Measurements from ENCODE around the gene GBA3.

Gene GBA3

GRCh38 chr4:22692736-22693135 is at the start of gene GBA3:
GBA3 (plus strand) TSS chr4:22692937.
- DNase-seq = no peak

- no peak for DNase-seq
These were observed 48.8 kb upstream of the GBA3 start for GRCh38 chr4:22643952-22644351.

- no peak for DNase-seq
These were observed 47.1 kb upstream of the GBA3 start for GRCh38 chr4:22645481-22646182.

- no peak for DNase-seq
These were observed 43.7 kb upstream of the GBA3 start for GRCh38 chr4:22648996-22649395.

GRCh38 chr4:22650771-22651170 is 42.0 kb upstream of the GBA3 start:
- DNase-seq = no peak

- DNase-seq = no peak
These were observed 39.0 kb upstream of the GBA3 start for GRCh38 chr4:22653752-22654151.

GRCh38 chr4:22661443-22661842 is 31.3 kb upstream of the GBA3 start:
- DNase-seq = no peak

GRCh38 chr4:22667332-22667940 is 25.3 kb upstream of the GBA3 start:
- DNase-seq = no peak

- DNase-seq = no peak
These were observed 24.4 kb upstream of the GBA3 start for GRCh38 chr4:22668301-22668700.

GRCh38 chr4:22668702-22669101 is 24.0 kb upstream of the GBA3 start:
- DNase-seq = no peak

- DNase-seq = no peak
These were observed 21.8 kb upstream of the GBA3 start for GRCh38 chr4:22670956-22671355.

GRCh38 chr4:22672519-22672918 is 20.2 kb upstream of the GBA3 start:
- DNase-seq = no peak

- DNase-seq = no peak
These were observed 19.8 kb upstream of the GBA3 start for GRCh38 chr4:22672944-22673343.

- no peak for DNase-seq
These were observed 18.0 kb upstream of the GBA3 start for GRCh38 chr4:22674700-22675099.

GRCh38 chr4:22676063-22676462 is 16.7 kb upstream of the GBA3 start:
- DNase-seq = no peak

GRCh38 chr4:22677780-22678179 is 15.0 kb upstream of the GBA3 start:
- no peak for DNase-seq

GRCh38 chr4:22678940-22679854 is 13.5 kb upstream of the GBA3 start:
- no peak for DNase-seq

GRCh38 chr4:22680065-22680642 is 12.6 kb upstream of the GBA3 start:
- DNase-seq = no peak

- DNase-seq = no peak
These were observed 9.0 kb upstream of the GBA3 start for GRCh38 chr4:22683726-22684125.

- DNase-seq = no peak
These were observed 6.6 kb upstream of the GBA3 start for GRCh38 chr4:22686141-22686540.

GRCh38 chr4:22688236-22688635 is 4.5 kb upstream of the GBA3 start:
- DNase-seq = no peak

GRCh38 chr4:22689428-22689827 is 3.3 kb upstream of the GBA3 start:
- no peak for DNase-seq

- DNase-seq = no peak
These were observed 2.3 kb downstream of the GBA3 start for GRCh38 chr4:22695029-22695428.

GRCh38 chr4:22695917-22696316 is 3.2 kb downstream of the GBA3 start:
- no peak for DNase-seq
